WTC11 (cell line): ENCODE data around the gene CLEC1B. TPM values are rescaled to one million over a fixed set of nuclear protein-coding genes. Genes with fewer than 3 reads are reported as not detected.
"Not testable (repeated sequence)": the region's sequence is repeated elsewhere in the genome, so short reads cannot be mapped to it uniquely, and the experiment has no call there.

Experiments used
- ATAC-seq: fragments of 200-7000 bp; cut with Tn5 transposase; 2 replicates; pipeline ENCODE4 v1.10.0; 2021; ENCODE audit warnings: mild to moderate bottlenecking, moderate library complexity
- CTCF ChIA-PET: fragments of 300-600 bp; sonication (Branson Sonifier 250); formaldehyde crosslinking; loops from one replicate; lab custom pipeline; 2021; ENCODE audit warnings: antibody characterized with exemption; lab: Charles Lee
- POLR2A ChIA-PET: fragments of 350-600 bp; sonication (Branson Sonifier 250); formaldehyde crosslinking; loops from one replicate; lab custom pipeline; 2021; ENCODE audit warnings: antibody characterized with exemption; lab: Charles Lee
- DNase-seq: peaks from one replicate; pipeline ENCODE4 v3.0.0; 2021; ENCODE audit warnings: low spot score
- H3K27ac Mint-ChIP-seq: 2 replicates; pipeline ENCODE4 v1.8.0; 2021; ENCODE audit warnings: mixed read lengths
- H3K27me3 Mint-ChIP-seq: 2 replicates; pipeline ENCODE4 v1.8.0; 2021; ENCODE audit warnings: low read depth, mild to moderate bottlenecking, moderate library complexity, mixed read lengths
- H3K36me3 Mint-ChIP-seq: 2 replicates; pipeline ENCODE4 v1.8.0; 2021; ENCODE audit warnings: mixed read lengths
- H3K4me1 Mint-ChIP-seq: 2 replicates; pipeline ENCODE4 v1.8.0; 2022; ENCODE audit warnings: mixed read lengths
- H3K4me3 Mint-ChIP-seq: 2 replicates; pipeline ENCODE4 v1.8.0; 2021; ENCODE audit warnings: mild to moderate bottlenecking, moderate library complexity, mixed read lengths
- H3K9me3 Mint-ChIP-seq: 2 replicates; pipeline ENCODE4 v1.8.0; 2021; ENCODE audit warnings: mixed read lengths
- KAT7 ChIP-seq: sonication (generic); formaldehyde crosslinking; IDR thresholded peaks from 2 replicates; pipeline ENCODE4 v1.8.1; 2023; ENCODE audit warnings: missing genetic modification reagents, mild to moderate bottlenecking, borderline replicate concordance
- NR2C2 ChIP-seq: sonication (generic); formaldehyde crosslinking; IDR thresholded peaks from 2 replicates; pipeline ENCODE4 v1.8.0; 2022; ENCODE audit warnings: mild to moderate bottlenecking, missing genetic modification reagents
- OVOL2 ChIP-seq: fragments of 250-450 bp; sonication (Bioruptor Pico); IDR thresholded peaks from 2 replicates; pipeline ENCODE4 v1.9.0; 2021; ENCODE audit warnings: mild to moderate bottlenecking, borderline replicate concordance
- PREB ChIP-seq: sonication (generic); formaldehyde crosslinking; IDR thresholded peaks from 2 replicates; pipeline ENCODE4 v1.8.1; 2022; ENCODE audit warnings: mild to moderate bottlenecking, missing genetic modification reagents, moderate library complexity, borderline replicate concordance
- TP53 ChIP-seq: sonication (generic); formaldehyde crosslinking; IDR thresholded peaks from 2 replicates; pipeline ENCODE4 v1.8.1; 2023; ENCODE audit warnings: mild to moderate bottlenecking, missing genetic modification reagents
- ZNF219 ChIP-seq: sonication (generic); formaldehyde crosslinking; IDR thresholded peaks from 2 replicates; pipeline ENCODE4 v1.8.0; 2023; ENCODE audit warnings: missing genetic modification reagents, mild to moderate bottlenecking, borderline replicate concordance
- ZNF317 ChIP-seq: sonication (generic); formaldehyde crosslinking; IDR thresholded peaks from 2 replicates; pipeline ENCODE4 v1.8.1; 2023; ENCODE audit warnings: low read depth, mild to moderate bottlenecking, moderate library complexity, missing genetic modification reagents, borderline replicate concordance
- ZNF671 ChIP-seq: fragments of 250-450 bp; sonication (Bioruptor Pico); IDR thresholded peaks from 2 replicates; pipeline ENCODE4 v1.8.0; 2021; ENCODE audit warnings: mild to moderate bottlenecking
- ZSCAN18 ChIP-seq: fragments of 250-450 bp; sonication (Bioruptor Pico); IDR thresholded peaks from 2 replicates; pipeline ENCODE4 v2.1.2; 2022; ENCODE audit warnings: mild to moderate bottlenecking, moderate library complexity
- total RNA-seq: library from RNA; stranded (reverse); gene quantifications from 3 replicates; pipeline ENCODE4 v1.2.3, GENCODE V29; 2021
- TF ChIP-seq, protein P1 (sequence below): sonication (generic); formaldehyde crosslinking; IDR thresholded peaks from 2 replicates; pipeline ENCODE4 v1.8.0; 2022; ENCODE audit warnings: missing genetic modification reagents
- TF ChIP-seq, protein P2 (sequence below): fragments of 250-450 bp; sonication (Bioruptor Pico); IDR thresholded peaks from 2 replicates; pipeline ENCODE4 v1.9.0; 2021; ENCODE audit warnings: mild to moderate bottlenecking, borderline replicate concordance
- TF ChIP-seq, protein P3 (sequence below): sonication (generic); formaldehyde crosslinking; IDR thresholded peaks from 2 replicates; pipeline ENCODE4 v1.8.1; 2023; ENCODE audit warnings: mild to moderate bottlenecking, moderate library complexity, missing genetic modification reagents
- TF ChIP-seq, protein P4 (sequence below): sonication (generic); formaldehyde crosslinking; IDR thresholded peaks from 2 replicates; pipeline ENCODE4 v1.8.1; 2023; ENCODE audit warnings: mild to moderate bottlenecking, missing genetic modification reagents, borderline replicate concordance
- TF ChIP-seq, protein P5 (sequence below): sonication (generic); formaldehyde crosslinking; IDR thresholded peaks from 2 replicates; pipeline ENCODE4 v1.8.1; 2022; ENCODE audit warnings: low read depth, missing genetic modification reagents, borderline replicate concordance

CLEC1B gene
- total RNA-seq, 1 experiment from 2014 or later = not detected

- DNase-seq (no peak), ATAC-seq (no peak)
- Mint-ChIP-seq H3K9me3 (peaks cover 31% of the 10 kb centered on the region), H3K4me3 (no peak overlapping the region), H3K27me3 (no peaks in the 10 kb centered on the region), H3K27ac (no peak overlapping the region), H3K36me3 (peaks cover 9% of the 10 kb centered on the region; the same call in 1 of the 2 replicates), H3K4me1 (peaks cover 13% of the 10 kb centered on the region)
- ChIA-PET POLR2A (no interaction called here), CTCF (no interaction called here)
- TF ChIP-seq ZNF219 (CRISPR knock-in tag) (no peak), PREB (CRISPR knock-in tag) (no peak), OVOL2 (CRISPR knock-in tag) (no peak), ZNF317 (CRISPR knock-in tag) (no peak), ZSCAN18 (CRISPR knock-in tag) (no peak), KAT7 (CRISPR knock-in tag) (no peak), ZNF671 (CRISPR knock-in tag) (no peak), NR2C2 (CRISPR knock-in tag) (no peak), TP53 (no peak)
- TF ChIP-seq, protein P1, sequence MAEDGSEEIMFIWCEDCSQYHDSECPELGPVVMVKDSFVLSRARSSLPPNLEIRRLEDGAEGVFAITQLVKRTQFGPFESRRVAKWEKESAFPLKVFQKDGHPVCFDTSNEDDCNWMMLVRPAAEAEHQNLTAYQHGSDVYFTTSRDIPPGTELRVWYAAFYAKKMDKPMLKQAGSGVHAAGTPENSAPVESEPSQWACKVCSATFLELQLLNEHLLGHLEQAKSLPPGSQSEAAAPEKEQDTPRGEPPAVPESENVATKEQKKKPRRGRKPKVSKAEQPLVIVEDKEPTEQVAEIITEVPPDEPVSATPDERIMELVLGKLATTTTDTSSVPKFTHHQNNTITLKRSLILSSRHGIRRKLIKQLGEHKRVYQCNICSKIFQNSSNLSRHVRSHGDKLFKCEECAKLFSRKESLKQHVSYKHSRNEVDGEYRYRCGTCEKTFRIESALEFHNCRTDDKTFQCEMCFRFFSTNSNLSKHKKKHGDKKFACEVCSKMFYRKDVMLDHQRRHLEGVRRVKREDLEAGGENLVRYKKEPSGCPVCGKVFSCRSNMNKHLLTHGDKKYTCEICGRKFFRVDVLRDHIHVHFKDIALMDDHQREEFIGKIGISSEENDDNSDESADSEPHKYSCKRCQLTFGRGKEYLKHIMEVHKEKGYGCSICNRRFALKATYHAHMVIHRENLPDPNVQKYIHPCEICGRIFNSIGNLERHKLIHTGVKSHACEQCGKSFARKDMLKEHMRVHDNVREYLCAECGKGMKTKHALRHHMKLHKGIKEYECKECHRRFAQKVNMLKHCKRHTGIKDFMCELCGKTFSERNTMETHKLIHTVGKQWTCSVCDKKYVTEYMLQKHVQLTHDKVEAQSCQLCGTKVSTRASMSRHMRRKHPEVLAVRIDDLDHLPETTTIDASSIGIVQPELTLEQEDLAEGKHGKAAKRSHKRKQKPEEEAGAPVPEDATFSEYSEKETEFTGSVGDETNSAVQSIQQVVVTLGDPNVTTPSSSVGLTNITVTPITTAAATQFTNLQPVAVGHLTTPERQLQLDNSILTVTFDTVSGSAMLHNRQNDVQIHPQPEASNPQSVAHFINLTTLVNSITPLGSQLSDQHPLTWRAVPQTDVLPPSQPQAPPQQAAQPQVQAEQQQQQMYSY (CRISPR knock-in tag) = no peak
- TF ChIP-seq, protein P2, sequence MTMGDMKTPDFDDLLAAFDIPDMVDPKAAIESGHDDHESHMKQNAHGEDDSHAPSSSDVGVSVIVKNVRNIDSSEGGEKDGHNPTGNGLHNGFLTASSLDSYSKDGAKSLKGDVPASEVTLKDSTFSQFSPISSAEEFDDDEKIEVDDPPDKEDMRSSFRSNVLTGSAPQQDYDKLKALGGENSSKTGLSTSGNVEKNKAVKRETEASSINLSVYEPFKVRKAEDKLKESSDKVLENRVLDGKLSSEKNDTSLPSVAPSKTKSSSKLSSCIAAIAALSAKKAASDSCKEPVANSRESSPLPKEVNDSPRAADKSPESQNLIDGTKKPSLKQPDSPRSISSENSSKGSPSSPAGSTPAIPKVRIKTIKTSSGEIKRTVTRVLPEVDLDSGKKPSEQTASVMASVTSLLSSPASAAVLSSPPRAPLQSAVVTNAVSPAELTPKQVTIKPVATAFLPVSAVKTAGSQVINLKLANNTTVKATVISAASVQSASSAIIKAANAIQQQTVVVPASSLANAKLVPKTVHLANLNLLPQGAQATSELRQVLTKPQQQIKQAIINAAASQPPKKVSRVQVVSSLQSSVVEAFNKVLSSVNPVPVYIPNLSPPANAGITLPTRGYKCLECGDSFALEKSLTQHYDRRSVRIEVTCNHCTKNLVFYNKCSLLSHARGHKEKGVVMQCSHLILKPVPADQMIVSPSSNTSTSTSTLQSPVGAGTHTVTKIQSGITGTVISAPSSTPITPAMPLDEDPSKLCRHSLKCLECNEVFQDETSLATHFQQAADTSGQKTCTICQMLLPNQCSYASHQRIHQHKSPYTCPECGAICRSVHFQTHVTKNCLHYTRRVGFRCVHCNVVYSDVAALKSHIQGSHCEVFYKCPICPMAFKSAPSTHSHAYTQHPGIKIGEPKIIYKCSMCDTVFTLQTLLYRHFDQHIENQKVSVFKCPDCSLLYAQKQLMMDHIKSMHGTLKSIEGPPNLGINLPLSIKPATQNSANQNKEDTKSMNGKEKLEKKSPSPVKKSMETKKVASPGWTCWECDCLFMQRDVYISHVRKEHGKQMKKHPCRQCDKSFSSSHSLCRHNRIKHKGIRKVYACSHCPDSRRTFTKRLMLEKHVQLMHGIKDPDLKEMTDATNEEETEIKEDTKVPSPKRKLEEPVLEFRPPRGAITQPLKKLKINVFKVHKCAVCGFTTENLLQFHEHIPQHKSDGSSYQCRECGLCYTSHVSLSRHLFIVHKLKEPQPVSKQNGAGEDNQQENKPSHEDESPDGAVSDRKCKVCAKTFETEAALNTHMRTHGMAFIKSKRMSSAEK = no peak
- TF ChIP-seq, protein P3, sequence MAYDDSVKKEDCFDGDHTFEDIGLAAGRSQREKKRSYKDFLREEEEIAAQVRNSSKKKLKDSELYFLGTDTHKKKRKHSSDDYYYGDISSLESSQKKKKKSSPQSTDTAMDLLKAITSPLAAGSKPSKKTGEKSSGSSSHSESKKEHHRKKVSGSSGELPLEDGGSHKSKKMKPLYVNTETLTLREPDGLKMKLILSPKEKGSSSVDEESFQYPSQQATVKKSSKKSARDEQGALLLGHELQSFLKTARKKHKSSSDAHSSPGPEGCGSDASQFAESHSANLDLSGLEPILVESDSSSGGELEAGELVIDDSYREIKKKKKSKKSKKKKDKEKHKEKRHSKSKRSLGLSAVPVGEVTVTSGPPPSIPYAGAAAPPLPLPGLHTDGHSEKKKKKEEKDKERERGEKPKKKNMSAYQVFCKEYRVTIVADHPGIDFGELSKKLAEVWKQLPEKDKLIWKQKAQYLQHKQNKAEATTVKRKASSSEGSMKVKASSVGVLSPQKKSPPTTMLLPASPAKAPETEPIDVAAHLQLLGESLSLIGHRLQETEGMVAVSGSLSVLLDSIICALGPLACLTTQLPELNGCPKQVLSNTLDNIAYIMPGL (CRISPR knock-in tag) = no peak
- TF ChIP-seq, protein P4, sequence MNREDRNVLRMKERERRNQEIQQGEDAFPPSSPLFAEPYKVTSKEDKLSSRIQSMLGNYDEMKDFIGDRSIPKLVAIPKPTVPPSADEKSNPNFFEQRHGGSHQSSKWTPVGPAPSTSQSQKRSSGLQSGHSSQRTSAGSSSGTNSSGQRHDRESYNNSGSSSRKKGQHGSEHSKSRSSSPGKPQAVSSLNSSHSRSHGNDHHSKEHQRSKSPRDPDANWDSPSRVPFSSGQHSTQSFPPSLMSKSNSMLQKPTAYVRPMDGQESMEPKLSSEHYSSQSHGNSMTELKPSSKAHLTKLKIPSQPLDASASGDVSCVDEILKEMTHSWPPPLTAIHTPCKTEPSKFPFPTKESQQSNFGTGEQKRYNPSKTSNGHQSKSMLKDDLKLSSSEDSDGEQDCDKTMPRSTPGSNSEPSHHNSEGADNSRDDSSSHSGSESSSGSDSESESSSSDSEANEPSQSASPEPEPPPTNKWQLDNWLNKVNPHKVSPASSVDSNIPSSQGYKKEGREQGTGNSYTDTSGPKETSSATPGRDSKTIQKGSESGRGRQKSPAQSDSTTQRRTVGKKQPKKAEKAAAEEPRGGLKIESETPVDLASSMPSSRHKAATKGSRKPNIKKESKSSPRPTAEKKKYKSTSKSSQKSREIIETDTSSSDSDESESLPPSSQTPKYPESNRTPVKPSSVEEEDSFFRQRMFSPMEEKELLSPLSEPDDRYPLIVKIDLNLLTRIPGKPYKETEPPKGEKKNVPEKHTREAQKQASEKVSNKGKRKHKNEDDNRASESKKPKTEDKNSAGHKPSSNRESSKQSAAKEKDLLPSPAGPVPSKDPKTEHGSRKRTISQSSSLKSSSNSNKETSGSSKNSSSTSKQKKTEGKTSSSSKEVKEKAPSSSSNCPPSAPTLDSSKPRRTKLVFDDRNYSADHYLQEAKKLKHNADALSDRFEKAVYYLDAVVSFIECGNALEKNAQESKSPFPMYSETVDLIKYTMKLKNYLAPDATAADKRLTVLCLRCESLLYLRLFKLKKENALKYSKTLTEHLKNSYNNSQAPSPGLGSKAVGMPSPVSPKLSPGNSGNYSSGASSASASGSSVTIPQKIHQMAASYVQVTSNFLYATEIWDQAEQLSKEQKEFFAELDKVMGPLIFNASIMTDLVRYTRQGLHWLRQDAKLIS (CRISPR knock-in tag) = no peak
- TF ChIP-seq, protein P5, sequence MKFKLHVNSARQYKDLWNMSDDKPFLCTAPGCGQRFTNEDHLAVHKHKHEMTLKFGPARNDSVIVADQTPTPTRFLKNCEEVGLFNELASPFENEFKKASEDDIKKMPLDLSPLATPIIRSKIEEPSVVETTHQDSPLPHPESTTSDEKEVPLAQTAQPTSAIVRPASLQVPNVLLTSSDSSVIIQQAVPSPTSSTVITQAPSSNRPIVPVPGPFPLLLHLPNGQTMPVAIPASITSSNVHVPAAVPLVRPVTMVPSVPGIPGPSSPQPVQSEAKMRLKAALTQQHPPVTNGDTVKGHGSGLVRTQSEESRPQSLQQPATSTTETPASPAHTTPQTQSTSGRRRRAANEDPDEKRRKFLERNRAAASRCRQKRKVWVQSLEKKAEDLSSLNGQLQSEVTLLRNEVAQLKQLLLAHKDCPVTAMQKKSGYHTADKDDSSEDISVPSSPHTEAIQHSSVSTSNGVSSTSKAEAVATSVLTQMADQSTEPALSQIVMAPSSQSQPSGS (CRISPR knock-in tag) = no peak
Measured at GRCh38 chr12:10027311-10027710, 28.4 kb upstream of the CLEC1B start.

DNA sequence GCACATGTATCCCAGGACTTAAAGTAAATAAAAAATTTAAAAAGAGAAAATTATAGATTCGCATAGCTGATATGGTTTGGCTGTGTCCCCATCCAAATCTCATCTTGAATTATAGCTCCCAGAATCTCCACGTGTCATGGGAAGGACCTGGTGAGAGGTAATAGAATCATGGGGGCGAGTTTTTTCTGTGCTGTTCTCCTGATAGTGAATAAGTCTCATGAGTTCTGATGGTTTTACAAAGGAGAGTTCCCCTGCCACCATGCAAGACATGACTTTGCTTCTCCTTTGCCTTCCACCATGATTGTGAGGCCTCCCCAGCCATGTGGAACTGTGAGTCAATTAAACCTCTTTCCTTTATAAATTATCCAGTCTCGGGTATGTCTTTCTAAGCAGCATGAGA lies 27.7 kb upstream of the CLEC1B start:
- POLR2A ChIA-PET, DNase-seq, H3K36me3 Mint-ChIP-seq, H3K27ac Mint-ChIP-seq, H3K4me1 Mint-ChIP-seq, CTCF ChIA-PET, H3K27me3 Mint-ChIP-seq, ATAC-seq, H3K4me3 Mint-ChIP-seq: not testable (repeated sequence)
- peaks cover 27% of the 10 kb centered on the region for H3K9me3 Mint-ChIP-seq
